HL-60 (cell line): ENCODE data around the gene BTBD2.

Source experiments
- DNase-seq, 2 experiments: peaks; one replicate each; pipeline ENCODE4 v3.0.0-alpha.2; 2010 to 2020; ENCODE audit warnings: low read depth in 1 of 2, low spot score in 1 of 2
- H3K27ac ChIP-seq: fragments of 250-450 bp; sonication (Bioruptor Pico); replicated peaks from 2 replicates; pipeline ENCODE4 v1.5.1; 2020; ENCODE audit warnings: mild to moderate bottlenecking, moderate library complexity
- H3K27me3 ChIP-seq: fragments of 250-450 bp; sonication (Bioruptor Pico); 2 replicates; pipeline ENCODE4 v1.5.1; 2021; ENCODE audit warnings: mild to moderate bottlenecking, moderate library complexity; ENCODE audit not compliant: insufficient read depth, poor library complexity, severe bottlenecking
- H3K4me3 ChIP-seq: replicated peaks from 2 replicates; pipeline ENCODE4 v1.5.1; 2011; ENCODE audit warnings: mild to moderate bottlenecking, control low read depth, low read length; ENCODE audit not compliant: insufficient read depth
- GABPA ChIP-seq: IDR thresholded peaks from 2 replicates; pipeline ENCODE4 v1.6.1; 2012; ENCODE audit warnings: low read depth
- POLR2AphosphoS5 ChIP-seq: IDR thresholded peaks from 2 replicates; pipeline ENCODE4 v1.6.1; 2012; ENCODE audit warnings: low read depth
- SPI1 ChIP-seq: IDR thresholded peaks from 2 replicates; pipeline ENCODE4 v1.6.1; 2012; ENCODE audit warnings: low read depth, mild to moderate bottlenecking, borderline replicate concordance
- TF ChIP-seq, protein P1 (sequence below): IDR thresholded peaks from 2 replicates; pipeline ENCODE4 v1.6.1; 2012; ENCODE audit warnings: low read depth; ENCODE audit not compliant: insufficient replicate concordance
- TF ChIP-seq, protein P2 (sequence below): IDR thresholded peaks from one replicate; pipeline ENCODE4 v1.5.1; 2011; ENCODE audit warnings: low read length, control low read depth, inconsistent platforms; ENCODE audit not compliant: insufficient read depth

Gene BTBD2

DNA sequence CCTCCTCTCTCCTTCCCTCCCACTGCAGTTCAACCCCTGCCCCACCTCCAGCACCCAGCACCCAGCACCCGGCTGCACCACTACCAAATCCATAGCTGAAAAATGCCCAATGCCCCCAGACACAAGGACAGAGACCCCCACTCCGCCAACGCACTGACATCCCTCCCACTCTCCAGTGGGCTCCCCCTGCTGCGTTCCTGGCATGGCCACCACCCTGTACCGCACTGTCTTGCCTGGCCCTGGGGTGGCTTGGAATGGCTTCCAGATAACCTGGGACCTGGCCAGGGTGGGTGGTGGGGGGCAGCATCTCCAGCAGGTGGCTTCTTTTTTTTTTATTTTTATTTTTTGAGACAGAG, 41.3 kb upstream of the BTBD2 start:
- H3K4me3 ChIP-seq: no peak overlapping the region
- TF ChIP-seq GABPA (no peak), POLR2AphosphoS5 (no peak), SPI1 (no peak)
- TF ChIP-seq, protein P1, sequence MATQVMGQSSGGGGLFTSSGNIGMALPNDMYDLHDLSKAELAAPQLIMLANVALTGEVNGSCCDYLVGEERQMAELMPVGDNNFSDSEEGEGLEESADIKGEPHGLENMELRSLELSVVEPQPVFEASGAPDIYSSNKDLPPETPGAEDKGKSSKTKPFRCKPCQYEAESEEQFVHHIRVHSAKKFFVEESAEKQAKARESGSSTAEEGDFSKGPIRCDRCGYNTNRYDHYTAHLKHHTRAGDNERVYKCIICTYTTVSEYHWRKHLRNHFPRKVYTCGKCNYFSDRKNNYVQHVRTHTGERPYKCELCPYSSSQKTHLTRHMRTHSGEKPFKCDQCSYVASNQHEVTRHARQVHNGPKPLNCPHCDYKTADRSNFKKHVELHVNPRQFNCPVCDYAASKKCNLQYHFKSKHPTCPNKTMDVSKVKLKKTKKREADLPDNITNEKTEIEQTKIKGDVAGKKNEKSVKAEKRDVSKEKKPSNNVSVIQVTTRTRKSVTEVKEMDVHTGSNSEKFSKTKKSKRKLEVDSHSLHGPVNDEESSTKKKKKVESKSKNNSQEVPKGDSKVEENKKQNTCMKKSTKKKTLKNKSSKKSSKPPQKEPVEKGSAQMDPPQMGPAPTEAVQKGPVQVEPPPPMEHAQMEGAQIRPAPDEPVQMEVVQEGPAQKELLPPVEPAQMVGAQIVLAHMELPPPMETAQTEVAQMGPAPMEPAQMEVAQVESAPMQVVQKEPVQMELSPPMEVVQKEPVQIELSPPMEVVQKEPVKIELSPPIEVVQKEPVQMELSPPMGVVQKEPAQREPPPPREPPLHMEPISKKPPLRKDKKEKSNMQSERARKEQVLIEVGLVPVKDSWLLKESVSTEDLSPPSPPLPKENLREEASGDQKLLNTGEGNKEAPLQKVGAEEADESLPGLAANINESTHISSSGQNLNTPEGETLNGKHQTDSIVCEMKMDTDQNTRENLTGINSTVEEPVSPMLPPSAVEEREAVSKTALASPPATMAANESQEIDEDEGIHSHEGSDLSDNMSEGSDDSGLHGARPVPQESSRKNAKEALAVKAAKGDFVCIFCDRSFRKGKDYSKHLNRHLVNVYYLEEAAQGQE: no peak
- TF ChIP-seq, protein P2, sequence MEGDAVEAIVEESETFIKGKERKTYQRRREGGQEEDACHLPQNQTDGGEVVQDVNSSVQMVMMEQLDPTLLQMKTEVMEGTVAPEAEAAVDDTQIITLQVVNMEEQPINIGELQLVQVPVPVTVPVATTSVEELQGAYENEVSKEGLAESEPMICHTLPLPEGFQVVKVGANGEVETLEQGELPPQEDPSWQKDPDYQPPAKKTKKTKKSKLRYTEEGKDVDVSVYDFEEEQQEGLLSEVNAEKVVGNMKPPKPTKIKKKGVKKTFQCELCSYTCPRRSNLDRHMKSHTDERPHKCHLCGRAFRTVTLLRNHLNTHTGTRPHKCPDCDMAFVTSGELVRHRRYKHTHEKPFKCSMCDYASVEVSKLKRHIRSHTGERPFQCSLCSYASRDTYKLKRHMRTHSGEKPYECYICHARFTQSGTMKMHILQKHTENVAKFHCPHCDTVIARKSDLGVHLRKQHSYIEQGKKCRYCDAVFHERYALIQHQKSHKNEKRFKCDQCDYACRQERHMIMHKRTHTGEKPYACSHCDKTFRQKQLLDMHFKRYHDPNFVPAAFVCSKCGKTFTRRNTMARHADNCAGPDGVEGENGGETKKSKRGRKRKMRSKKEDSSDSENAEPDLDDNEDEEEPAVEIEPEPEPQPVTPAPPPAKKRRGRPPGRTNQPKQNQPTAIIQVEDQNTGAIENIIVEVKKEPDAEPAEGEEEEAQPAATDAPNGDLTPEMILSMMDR: no peak
- no peak for DNase-seq
- peak overlapping the region; percentile 20 for H3K27ac ChIP-seq
- H3K27me3 ChIP-seq: no peaks in the 10 kb centered on the region

DNA sequence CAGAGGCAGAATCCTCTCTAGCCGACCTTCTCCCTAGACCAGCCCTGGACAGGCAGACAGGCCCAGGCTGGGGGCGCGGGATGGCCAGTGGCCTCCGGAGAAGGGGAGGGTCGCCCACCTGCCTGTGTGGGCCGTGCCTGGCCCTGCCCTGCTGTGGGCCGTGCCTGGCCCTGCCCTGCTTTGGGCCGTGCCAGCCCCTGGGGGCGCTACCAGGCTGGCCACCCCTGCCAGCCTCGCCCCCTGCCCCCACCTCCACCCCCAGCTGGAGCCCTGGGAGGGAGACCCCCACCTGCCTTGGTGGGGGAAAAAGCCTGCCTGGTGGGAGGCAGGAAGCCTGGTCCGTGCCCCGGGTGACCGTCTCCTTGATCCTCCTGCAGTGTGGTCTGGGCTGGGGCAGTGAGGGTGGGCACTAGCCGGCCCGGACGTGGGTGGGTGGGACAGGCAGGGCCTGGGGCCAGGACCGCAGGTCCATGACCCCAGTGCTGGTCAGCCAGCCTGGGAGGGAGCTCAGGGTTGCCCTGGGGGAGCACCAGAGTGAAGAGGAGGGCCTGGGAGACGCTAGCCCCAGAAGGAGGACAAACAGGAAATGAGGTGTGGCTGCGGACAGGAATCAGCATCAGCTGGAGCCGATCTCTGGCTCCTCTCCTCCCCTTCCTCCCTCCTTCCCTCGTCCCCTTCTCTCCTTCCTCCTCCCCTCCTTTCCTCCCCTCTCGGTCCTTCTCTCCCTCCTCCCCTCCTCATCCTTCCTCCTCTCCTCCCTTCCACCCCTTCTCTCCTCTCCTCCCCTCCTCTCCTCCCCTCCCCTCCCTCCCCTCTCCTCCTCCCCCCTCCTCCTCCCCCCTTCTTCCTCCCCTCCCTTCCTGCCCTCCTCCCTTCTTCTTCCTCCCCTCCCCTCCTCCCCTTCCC, 40.7 kb upstream of the BTBD2 start:
- Histone ChIP-seq H3K27me3 (no peaks in the 10 kb centered on the region), H3K4me3 (no peak overlapping the region), H3K27ac (peak overlapping the region; percentile 38)
- TF ChIP-seq, protein P1: no peak
- TF ChIP-seq POLR2AphosphoS5 (no peak), GABPA (no peak), SPI1 (no peak)
- TF ChIP-seq, protein P2: no peak
- peak in 1 of 2 experiments; percentile 26 for DNase-seq

DNA sequence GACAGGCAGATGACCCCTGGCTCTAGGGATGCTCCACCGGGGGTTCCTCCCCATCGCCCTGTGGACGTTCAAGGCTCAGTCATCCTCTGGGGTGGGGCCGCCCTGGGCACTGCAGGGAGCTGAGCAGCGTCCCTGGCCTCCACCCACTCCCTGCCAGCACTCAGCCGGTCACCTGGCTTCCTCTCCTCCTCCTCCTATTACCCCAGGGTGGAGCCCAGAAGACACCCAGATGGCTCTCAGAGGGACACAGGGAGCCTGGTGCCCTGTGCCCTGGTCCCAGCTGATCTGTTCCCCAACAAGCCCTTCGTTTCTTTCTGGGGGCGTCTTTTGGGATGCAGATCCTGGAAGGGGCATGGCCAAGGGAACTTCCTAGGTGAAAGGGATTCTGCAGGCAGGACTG, 39.2 kb upstream of the BTBD2 start:
- no peak overlapping the region for H3K27ac ChIP-seq
- H3K4me3 ChIP-seq: no peak overlapping the region
- TF ChIP-seq, protein P2: no peak
- TF ChIP-seq POLR2AphosphoS5 (no peak), GABPA (no peak), SPI1 (no peak)
- TF ChIP-seq, protein P1: no peak
- DNase-seq: no peak
- H3K27me3 ChIP-seq: no peaks in the 10 kb centered on the region
